Heart left ventricle (tissue), 13 donors: ENCODE data around the gene TPPP2.

ENCODE experiments used
- CTCF ChIP-seq, 12 donors: fragments of 200-600 bp; sonication (generic) in 4 of 12; IDR thresholded peaks; one replicate each; pipeline versions ENCODE4 v1.5.0 to v1.8.0; 2018 to 2022; ENCODE audit warnings: antibody characterized with exemption in 12 of 12, mild to moderate bottlenecking in 5 of 12
- POLR2A ChIP-seq, 2 donors: fragments of 450-650 bp; IDR thresholded peaks; one replicate each; pipeline ENCODE4 v1.6.1; 2017; ENCODE audit warnings: antibody characterized with exemption in 2 of 2, mild to moderate bottlenecking in 2 of 2, moderate library complexity in 2 of 2
- donor health status: ischemic (EF 13 %, LVEDD 7.1; RV severe dilation, severe dysfunction).
- donor health status: DM: no; HTN: yes; CAD: no.
- donor health status: DM: no; HTN: no; CAD: no.
- donor health status: ischemic (EF 25% LVEDD 6.9; RV normal size, moderate dysfunction).
- donor health status: ischemic (EF 25% LVEDD 5.7; RV mildly dilated, moderate dysfunction).
- donor health status: ischemic (EF 35%, LVEDD 5.7; RV mildly dilated, moderate dysfunction).
- donor health status: nonischemic (EF 11% LVEDD 7.7; RV severe dilation, severe dysfunction).
- donor health status: DM: yes; HTN: yes; CAD: no.
- donor health status: PGD.
- donor health status: ischemic (EF 29% LVEDD 5.4; RV normal size, mild dysfunction).
- donor health status: nonischemic (EF 23%, LVEDD 6.1; RV moderate dilation, normal function).

- TF ChIP-seq CTCF (IDR thresholded peaks at IDR 0.05) (no peak), POLR2A (IDR thresholded peaks at IDR 0.05) (no peak)
Measured at GRCh38 chr14:21017528-21018245, 12.3 kb upstream of the TPPP2 start.
